ENCODE results near the gene ZBTB37. TPM values are rescaled to one million over a fixed set of nuclear protein-coding genes. Genes with fewer than 3 reads are reported as not detected.
"Not testable (repeated sequence)": the region's sequence is repeated elsewhere in the genome, so short reads cannot be mapped to it uniquely, and the experiment has no call there.

The ZBTB37 gene, protein sequence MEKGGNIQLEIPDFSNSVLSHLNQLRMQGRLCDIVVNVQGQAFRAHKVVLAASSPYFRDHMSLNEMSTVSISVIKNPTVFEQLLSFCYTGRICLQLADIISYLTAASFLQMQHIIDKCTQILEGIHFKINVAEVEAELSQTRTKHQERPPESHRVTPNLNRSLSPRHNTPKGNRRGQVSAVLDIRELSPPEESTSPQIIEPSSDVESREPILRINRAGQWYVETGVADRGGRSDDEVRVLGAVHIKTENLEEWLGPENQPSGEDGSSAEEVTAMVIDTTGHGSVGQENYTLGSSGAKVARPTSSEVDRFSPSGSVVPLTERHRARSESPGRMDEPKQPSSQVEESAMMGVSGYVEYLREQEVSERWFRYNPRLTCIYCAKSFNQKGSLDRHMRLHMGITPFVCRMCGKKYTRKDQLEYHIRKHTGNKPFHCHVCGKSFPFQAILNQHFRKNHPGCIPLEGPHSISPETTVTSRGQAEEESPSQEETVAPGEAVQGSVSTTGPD
- 13.4 TPM for total RNA-seq

DNA sequence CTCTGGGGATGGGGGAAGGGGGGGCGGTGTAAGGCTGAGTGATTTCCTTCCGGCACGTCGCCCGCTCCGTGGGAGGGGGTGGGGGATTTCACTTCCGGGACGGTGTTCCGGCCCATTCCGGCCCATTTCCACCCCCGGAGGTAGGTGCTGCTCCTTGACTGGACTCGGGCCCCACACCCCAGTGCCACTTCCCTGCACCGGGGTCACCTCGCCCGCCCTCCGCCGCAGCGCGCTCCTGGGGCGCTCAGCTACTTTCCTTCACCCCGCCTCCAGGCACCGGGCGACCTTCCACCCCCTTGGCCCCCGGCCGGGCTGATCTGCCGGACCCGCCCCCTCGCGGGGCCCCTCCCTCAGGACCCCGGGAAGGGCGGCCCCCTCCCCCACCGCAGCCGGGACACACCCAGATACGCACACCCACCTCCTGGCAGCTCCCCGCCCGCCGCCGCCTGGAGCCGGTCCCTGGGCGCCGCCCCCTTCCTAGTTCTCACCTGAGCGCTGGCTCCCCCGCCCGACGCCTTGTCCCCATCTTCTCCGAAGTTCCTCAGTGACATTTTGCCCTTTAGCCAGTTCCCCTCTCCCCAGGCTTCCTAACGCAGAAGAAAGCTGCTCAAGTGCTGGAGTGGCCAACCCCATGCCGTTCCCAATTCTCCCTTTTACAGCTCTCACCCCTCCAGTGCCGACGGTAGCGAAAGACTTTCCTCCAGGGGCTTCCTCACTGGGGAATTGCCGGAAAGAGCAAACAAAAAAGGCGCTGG lies at the start of gene ZBTB37:
ZBTB37 (plus strand) TSS at position 115 of the 755 bp plus-strand sequence. CDS start 1,846 bp downstream, outside the sequence.
- H3K27me3 ChIP-seq (ENCODE audit: insufficient read depth, low read length), result no peaks in the 10 kb centered on the region
- peaks cover 56% of the 10 kb centered on the region for H3K4me1 ChIP-seq (ENCODE audit: insufficient read depth, low read length)
- no peaks in the 10 kb centered on the region for H3K9me3 ChIP-seq (ENCODE audit: low read depth, low read length)
- peak within 1 kb of the TSS; percentile 78 for H3K4me3 ChIP-seq (ENCODE audit: low read length)

DNA sequence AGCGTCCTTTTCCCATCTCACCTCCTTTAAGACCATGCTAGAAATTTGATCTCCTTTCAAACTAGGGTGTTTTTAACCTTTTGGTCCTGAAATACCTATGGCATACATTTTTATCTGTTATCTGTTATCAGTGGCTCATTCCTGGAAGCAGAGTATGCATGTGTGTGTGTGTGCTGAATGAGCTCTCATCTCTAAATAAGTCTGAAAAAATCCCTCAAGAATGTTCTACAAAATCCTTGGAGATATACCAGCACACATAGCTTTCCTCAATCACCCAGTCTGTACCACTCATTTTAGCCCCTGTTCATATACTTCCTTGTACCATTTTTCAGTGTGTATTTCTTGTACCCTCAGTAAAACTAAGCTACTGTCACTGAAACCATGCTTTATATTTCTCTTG lies 49.7 kb upstream of the ZBTB37 start:
- Histone ChIP-seq H3K9me3 (ENCODE audit: low read depth, low read length) (no peaks in the 10 kb centered on the region), H3K4me3 (ENCODE audit: low read length) (no peak overlapping the region), H3K4me1 (ENCODE audit: insufficient read depth, low read length) (peaks cover 10% of the 10 kb centered on the region), H3K27me3 (ENCODE audit: insufficient read depth, low read length) (no peaks in the 10 kb centered on the region)

DNA sequence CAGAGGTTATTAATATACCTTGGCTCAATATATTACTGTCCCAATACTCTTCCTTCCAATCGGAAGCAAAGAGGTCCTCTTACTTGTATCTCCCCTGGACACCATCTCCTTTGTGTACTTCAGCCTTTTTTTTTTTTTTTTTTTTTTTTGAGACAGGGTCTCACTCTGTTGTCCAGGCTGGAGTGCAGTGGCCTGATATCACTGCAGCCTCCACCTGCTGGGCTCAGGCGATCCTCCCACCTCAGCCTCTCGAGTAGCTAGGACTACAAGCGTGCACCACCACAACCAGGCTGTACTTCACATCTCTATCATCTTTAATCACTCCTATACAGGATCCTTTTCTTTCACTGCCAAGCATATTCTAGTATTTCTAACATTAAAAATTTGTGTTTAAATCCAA lies 46.5 kb upstream of the ZBTB37 start:
- Histone ChIP-seq H3K4me1 (ENCODE audit: insufficient read depth, low read length) (peaks cover 22% of the 10 kb centered on the region), H3K9me3 (ENCODE audit: low read depth, low read length) (no peaks in the 10 kb centered on the region), H3K4me3 (ENCODE audit: low read length) (no peak overlapping the region), H3K27me3 (ENCODE audit: insufficient read depth, low read length) (no peaks in the 10 kb centered on the region)

DNA sequence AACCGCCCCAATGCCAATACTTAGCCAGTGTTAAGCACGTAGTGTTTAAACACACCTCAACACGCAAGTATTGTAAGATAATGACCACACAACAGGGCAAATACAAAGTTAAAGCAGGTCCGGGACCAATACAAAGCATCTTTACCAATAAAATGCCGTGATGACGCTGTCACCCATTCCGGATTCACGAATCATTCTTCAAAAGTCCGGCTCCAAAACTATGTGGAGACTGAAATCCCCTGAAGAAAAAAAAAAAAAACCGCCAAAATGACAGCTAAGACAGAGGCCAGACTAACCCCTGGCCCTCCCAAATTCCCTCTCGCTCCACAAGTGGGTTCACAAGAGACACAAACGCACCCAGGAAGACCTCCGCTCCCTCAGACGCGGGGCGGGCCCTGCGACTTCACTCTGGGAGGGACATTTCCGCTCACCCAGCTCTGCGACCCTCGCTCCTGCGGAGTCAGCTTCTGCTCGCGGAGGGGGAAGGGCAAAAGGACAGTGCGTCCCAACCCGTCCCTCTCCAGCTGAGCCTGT lies 44.3 kb upstream of the ZBTB37 start:
- peak overlapping the region; percentile 82 for H3K4me3 ChIP-seq (ENCODE audit: low read length)
- H3K27me3 ChIP-seq (ENCODE audit: insufficient read depth, low read length), result no peaks in the 10 kb centered on the region
- H3K4me1 ChIP-seq (ENCODE audit: insufficient read depth, low read length), result peaks cover 22% of the 10 kb centered on the region
- H3K9me3 ChIP-seq (ENCODE audit: low read depth, low read length), result no peaks in the 10 kb centered on the region

DNA sequence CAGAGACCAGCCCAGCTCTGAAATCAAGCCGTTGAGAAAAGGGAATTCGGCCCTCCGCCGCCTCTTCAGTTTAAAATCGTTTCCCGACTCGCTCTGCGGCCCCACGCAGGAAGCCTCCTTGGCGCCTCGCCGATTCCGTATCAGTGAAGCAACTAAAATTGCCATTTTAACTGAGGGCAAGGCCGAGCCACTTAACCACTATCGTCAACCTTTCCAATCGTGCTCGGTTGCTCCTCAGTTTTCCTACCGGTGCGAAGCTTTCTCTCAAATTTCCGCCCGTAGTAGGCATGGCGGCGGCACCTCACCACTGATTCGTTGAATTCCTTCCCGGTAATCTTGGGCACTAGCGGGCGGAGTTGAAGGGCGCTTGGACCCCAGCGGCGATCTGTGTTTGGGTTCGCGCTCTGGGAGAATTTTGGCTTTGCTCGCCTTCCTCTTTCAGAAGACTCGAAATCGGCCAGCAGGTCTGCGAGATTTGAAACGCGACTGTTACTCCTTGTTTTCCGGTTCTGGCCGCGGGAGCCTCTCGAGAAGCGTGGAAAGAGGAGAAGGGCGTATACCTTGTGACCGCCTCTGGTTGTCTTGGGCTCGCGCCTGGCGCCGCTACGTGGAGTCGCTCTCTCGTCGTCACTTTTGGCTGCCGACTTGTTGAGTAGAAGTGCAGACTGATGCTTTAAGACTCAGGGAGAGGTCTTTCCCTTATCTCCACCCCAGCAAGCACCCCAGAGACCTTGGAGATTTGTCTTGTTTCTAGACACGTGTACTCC lies 43.7 kb upstream of the ZBTB37 start, which contains the start of the genes CENPL and DARS2:
CENPL (minus strand) TSS at position 569 of the 767 bp plus-strand sequence. CDS start 13,584 bp downstream, outside the sequence.
DARS2 (plus strand) TSS at position 359 of the 767 bp plus-strand sequence. CDS start 557 bp downstream, outside the sequence.
- H3K4me3 ChIP-seq (ENCODE audit: low read length), result peak within 1 kb of the TSS; percentile 82

DNA sequence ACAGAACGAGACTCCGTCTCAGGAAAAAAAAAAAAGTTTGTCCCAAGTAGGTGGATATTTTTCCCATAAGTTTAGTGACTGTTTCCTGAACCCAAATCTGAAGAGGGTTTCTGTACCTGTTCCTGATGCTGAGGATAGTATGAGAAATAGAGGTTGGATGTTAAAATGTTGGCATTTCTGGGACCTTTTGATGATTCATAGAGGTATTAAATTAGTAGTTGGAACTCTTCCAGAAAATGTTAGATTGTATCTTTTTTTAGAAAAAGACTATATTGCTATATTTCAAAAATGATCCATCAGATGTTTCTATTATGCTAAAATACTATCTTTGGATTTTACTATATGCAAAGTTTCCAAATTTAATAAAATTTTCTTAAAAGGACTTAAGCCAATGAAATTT lies 40.6 kb upstream of the ZBTB37 start:
- H3K9me3 ChIP-seq (ENCODE audit: low read depth, low read length), result no peaks in the 10 kb centered on the region
- H3K4me1 ChIP-seq (ENCODE audit: insufficient read depth, low read length), result peaks cover 21% of the 10 kb centered on the region
- no peak overlapping the region for H3K4me3 ChIP-seq (ENCODE audit: low read length)
- no peaks in the 10 kb centered on the region for H3K27me3 ChIP-seq (ENCODE audit: insufficient read depth, low read length)

More for the DNA sequence above, 43.7 kb upstream of the ZBTB37 start, which contains the start of the genes CENPL and DARS2:
- peaks cover 22% of the 10 kb centered on the region for H3K4me1 ChIP-seq (ENCODE audit: insufficient read depth, low read length)
- no peaks in the 10 kb centered on the region for H3K9me3 ChIP-seq (ENCODE audit: low read depth, low read length)
- no peaks in the 10 kb centered on the region for H3K27me3 ChIP-seq (ENCODE audit: insufficient read depth, low read length)

DNA sequence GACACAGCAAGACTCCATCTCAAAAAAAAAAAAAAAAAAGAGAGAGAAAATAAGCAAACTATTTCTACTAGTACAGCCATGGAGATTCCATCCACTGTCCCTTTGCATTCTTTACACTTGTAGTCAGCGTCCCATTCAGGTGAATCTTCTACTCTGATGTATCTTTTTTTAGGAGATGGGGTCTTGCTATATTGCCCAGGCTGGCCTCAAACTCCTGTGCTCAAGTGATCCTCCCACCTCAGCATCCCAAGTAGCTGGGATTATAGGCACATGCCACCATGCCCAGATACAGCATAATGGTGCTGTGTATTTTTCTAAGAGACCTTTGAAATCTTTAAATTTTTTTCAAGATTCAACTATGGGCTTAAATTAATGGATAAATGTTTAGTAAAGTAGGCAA lies 35.4 kb upstream of the ZBTB37 start:
- Histone ChIP-seq H3K4me3 (ENCODE audit: low read length) (no peak overlapping the region), H3K27me3 (ENCODE audit: insufficient read depth, low read length) (no peaks in the 10 kb centered on the region), H3K9me3 (ENCODE audit: low read depth, low read length) (no peaks in the 10 kb centered on the region), H3K4me1 (ENCODE audit: insufficient read depth, low read length) (no peaks in the 10 kb centered on the region)

DNA sequence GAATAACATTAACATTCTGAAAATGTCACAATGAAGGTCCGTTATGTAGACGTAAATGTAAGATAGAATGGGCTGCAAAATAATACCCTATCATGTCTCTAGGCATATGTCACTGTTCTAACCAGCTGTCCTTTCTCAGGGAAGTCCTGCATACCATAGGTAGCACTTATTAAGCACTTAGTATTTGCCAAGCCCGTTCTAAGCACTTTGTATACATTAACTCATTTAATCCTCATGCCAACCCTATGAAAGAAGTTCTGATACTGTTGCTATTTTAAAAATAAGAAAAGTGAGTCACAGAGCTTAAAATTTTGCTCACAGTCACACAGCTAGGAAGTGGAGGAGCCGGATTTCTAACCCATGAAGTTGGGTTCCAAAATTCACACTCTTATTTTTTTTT lies 16.1 kb upstream of the ZBTB37 start:
- Histone ChIP-seq H3K27me3 (ENCODE audit: insufficient read depth, low read length) (no peaks in the 10 kb centered on the region), H3K9me3 (ENCODE audit: low read depth, low read length) (no peaks in the 10 kb centered on the region), H3K4me1 (ENCODE audit: insufficient read depth, low read length) (no peaks in the 10 kb centered on the region), H3K4me3 (ENCODE audit: low read length) (no peak overlapping the region)

DNA sequence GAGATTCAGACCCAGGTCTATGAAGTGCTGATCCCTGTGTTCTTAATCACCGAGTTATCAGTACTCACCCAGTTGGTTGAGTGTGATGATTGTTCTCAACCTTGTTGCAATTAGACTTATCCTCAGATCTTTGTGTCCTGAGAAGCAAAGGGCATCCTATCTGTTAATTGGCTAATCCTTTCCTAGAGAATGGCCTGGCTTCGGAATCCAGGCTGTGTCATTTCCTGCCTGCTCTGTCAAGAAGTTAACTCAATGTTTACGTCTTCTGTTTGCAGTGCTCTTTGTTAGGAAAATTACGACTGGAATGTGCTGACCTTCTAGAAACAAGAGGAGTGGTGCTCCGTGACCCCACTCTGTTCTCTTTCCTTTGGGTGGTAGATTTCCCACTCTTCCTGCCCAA lies 15.1 kb upstream of the ZBTB37 start:
- Histone ChIP-seq H3K4me1 (ENCODE audit: insufficient read depth, low read length) (no peaks in the 10 kb centered on the region), H3K4me3 (ENCODE audit: low read length) (no peak overlapping the region), H3K9me3 (ENCODE audit: low read depth, low read length) (no peaks in the 10 kb centered on the region), H3K27me3 (ENCODE audit: insufficient read depth, low read length) (no peaks in the 10 kb centered on the region)

DNA sequence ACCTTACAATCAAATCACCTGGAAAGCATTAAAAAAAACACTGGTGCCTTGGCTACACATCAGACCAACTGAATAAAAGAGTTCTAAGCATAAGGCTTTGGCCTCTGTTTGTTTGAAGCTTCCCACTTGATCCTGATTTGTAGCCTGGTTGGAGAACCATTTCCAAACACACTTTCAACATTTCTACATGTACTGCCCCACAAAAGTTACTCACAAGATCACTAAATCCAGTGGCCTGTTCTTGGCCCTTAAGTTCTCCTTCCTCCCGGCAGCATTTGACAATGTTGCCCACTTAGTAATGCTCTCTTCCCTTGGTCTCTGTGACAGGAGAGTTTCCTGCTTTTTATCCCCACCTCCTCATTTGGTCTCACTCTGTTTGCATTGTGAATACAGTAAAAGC lies 12.2 kb upstream of the ZBTB37 start:
- H3K9me3 ChIP-seq (ENCODE audit: low read depth, low read length), result no peaks in the 10 kb centered on the region
- no peaks in the 10 kb centered on the region for H3K27me3 ChIP-seq (ENCODE audit: insufficient read depth, low read length)
- no peak overlapping the region for H3K4me3 ChIP-seq (ENCODE audit: low read length)
- H3K4me1 ChIP-seq (ENCODE audit: insufficient read depth, low read length), result no peaks in the 10 kb centered on the region

DNA sequence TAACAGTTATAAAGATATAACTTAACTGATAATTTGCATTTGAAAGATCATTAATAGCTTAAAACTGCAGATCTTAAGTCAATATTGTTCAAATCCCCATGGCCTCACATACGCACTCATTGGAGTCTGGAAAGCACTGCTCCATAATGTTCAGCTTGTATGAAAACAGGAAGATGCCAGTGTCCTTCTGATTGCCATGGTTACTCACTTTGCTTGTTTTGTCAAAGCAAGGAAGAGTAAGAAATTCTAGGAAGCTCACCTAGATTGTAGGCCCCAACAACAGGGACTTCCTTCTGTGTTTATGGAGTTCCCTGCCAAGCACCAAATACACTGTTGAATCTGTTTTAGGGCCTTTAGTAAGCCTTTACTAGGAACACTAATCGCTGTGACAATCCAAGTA lies 11.3 kb upstream of the ZBTB37 start:
- no peaks in the 10 kb centered on the region for H3K27me3 ChIP-seq (ENCODE audit: insufficient read depth, low read length)
- H3K4me3 ChIP-seq (ENCODE audit: low read length), result no peak overlapping the region
- no peaks in the 10 kb centered on the region for H3K4me1 ChIP-seq (ENCODE audit: insufficient read depth, low read length)
- H3K9me3 ChIP-seq (ENCODE audit: low read depth, low read length), result no peaks in the 10 kb centered on the region

DNA sequence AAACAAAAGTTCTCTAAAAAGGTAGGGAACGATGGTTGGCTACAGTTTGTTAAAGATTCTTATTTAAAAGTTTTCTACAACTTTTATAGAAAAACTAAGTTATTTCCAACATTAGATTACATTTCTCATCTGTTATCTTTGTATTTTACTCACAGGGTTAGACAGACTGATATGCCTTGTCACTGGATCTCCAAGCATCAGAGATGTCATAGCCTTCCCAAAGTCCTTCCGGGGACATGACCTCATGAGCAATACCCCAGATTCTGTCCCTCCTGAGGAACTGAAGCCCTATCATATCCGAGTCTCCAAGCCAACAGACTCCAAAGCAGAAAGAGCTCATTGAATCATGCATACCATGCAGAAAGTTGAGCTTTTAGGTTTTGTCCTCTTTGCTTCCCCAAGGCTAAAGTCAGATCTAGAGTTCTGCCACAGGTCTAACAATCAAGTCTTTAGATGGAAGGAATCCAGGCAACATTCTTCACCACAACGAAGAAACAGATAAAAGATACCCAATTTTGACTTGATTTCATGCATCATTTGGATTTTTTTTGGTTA lies 10.7 kb upstream of the ZBTB37 start:
- no peak overlapping the region for H3K4me3 ChIP-seq (ENCODE audit: low read length)
- no peaks in the 10 kb centered on the region for H3K4me1 ChIP-seq (ENCODE audit: insufficient read depth, low read length)
- no peaks in the 10 kb centered on the region for H3K27me3 ChIP-seq (ENCODE audit: insufficient read depth, low read length)
- H3K9me3 ChIP-seq (ENCODE audit: low read depth, low read length), result no peaks in the 10 kb centered on the region

DNA sequence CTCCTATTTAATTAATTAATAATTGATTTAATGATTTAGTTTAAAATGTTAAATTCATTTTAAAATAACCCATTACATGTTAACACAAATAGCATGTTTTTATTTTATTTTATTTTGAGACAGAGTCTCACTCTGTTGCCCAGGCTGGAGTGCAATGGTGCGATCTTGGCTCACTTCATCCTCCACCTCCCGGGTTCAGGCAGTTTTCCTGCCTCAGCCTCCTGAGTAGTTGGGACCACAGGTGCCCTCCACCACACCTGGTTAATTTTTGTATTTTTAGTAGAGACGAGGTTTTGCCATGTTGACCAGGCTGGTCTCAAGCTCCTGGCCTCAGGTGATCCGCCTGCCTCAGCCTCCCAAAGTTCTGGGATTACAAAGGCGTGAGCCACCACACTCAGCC lies 8.6 kb upstream of the ZBTB37 start:
- H3K4me1 ChIP-seq (ENCODE audit: insufficient read depth, low read length); H3K9me3 ChIP-seq (ENCODE audit: low read depth, low read length); H3K27me3 ChIP-seq (ENCODE audit: insufficient read depth, low read length); H3K4me3 ChIP-seq (ENCODE audit: low read length): not testable (repeated sequence)

DNA sequence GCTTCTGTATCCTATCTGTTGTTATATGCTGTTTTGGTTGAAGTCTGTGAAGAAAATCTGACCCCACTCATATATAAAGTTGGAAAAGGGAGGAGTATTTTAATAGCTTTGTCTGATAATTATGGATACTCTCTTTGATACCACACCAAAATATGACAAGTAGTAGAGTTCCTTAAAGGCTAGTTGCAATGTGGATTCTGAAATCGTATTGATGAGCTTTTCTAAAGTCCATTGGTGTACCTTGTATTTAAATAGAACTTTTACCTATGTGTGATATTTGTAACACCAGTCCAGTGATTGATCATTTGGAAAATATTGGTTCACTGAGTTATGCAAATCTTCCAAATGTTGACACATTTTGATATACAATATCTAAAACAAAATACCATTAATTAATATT lies 8.1 kb upstream of the ZBTB37 start:
- Histone ChIP-seq H3K9me3 (ENCODE audit: low read depth, low read length) (no peaks in the 10 kb centered on the region), H3K4me3 (ENCODE audit: low read length) (no peak overlapping the region), H3K27me3 (ENCODE audit: insufficient read depth, low read length) (no peaks in the 10 kb centered on the region), H3K4me1 (ENCODE audit: insufficient read depth, low read length) (peaks cover 4% of the 10 kb centered on the region)

Measured in mononuclear cell (primary cell).